B cell (primary cell): ENCODE measurements around the gene GPX6.

ENCODE experiments used
- CTCF ChIP-seq: fragments of 200-600 bp; IDR thresholded peaks from one replicate; pipeline ENCODE4 v1.8.0; 2022; ENCODE audit warnings: antibody characterized with exemption, mild to moderate bottlenecking
- EZH2 ChIP-seq: IDR thresholded peaks from 2 replicates; pipeline ENCODE4 v1.6.1; 2012; ENCODE audit warnings: borderline replicate concordance, low read depth, mild to moderate bottlenecking, moderate library complexity, low read length; ENCODE audit not compliant: insufficient read depth, poor library complexity, severe bottlenecking

- TF ChIP-seq CTCF (no peak), EZH2 (no peak)
These were observed 28.3 kb upstream of the GPX6 start for GRCh38 chr6:28543651-28544610.
